HEK293 (cell line): ENCODE measurements around the gene ITGA3.

Experiments used
- IKZF3 ChIP-seq: fragments of 450-650 bp; IDR thresholded peaks from 2 replicates; pipeline ENCODE4 v1.5.0; 2018; ENCODE audit warnings: missing biosample characterization, mild to moderate bottlenecking, missing genetic modification characterization, moderate library complexity
- MEIS1 ChIP-seq: sonication (generic); formaldehyde crosslinking; IDR thresholded peaks from 2 replicates; pipeline ENCODE4 v1.8.1; 2022; ENCODE audit warnings: missing genetic modification reagents, mild to moderate bottlenecking, borderline replicate concordance
- SCRT1 ChIP-seq: fragments of 450-650 bp; formaldehyde crosslinking; IDR thresholded peaks from 2 replicates; pipeline ENCODE4 v1.5.1; 2016; ENCODE audit warnings: missing biosample characterization, missing genetic modification characterization, borderline replicate concordance
- SP3 ChIP-seq: fragments of 450-650 bp; formaldehyde crosslinking; IDR thresholded peaks from 2 replicates; pipeline ENCODE4 v1.5.1; 2016; ENCODE audit warnings: missing biosample characterization, missing genetic modification characterization
- TRIM28 ChIP-seq: IDR thresholded peaks from 2 replicates; pipeline ENCODE4 v1.6.1; 2011; ENCODE audit warnings: low read length, control low read depth, borderline replicate concordance
- YY1 ChIP-seq: fragments of 450-650 bp; formaldehyde crosslinking; IDR thresholded peaks from 2 replicates; pipeline ENCODE4 v1.5.1; 2018; ENCODE audit warnings: missing biosample characterization, missing genetic modification characterization
- ZNF248 ChIP-seq: fragments of 450-650 bp; formaldehyde crosslinking; IDR thresholded peaks from 2 replicates; pipeline ENCODE4 v1.5.1; 2017; ENCODE audit warnings: missing biosample characterization, missing genetic modification characterization
- ZNF341 ChIP-seq: fragments of 450-650 bp; formaldehyde crosslinking; IDR thresholded peaks from 2 replicates; pipeline ENCODE4; 2016; ENCODE audit warnings: low read depth, missing biosample characterization, missing genetic modification characterization
- ZNF529 ChIP-seq: fragments of 450-650 bp; formaldehyde crosslinking; IDR thresholded peaks from 2 replicates; pipeline ENCODE4 v1.5.1; 2017; ENCODE audit warnings: missing genetic modification characterization, missing biosample characterization; ENCODE audit not compliant: insufficient replicate concordance
- ZNF544 ChIP-seq: fragments of 450-650 bp; formaldehyde crosslinking; IDR thresholded peaks from 2 replicates; pipeline ENCODE4 v1.5.0; 2017; ENCODE audit warnings: missing biosample characterization, missing genetic modification characterization
- ZNF626 ChIP-seq: fragments of 450-650 bp; sonication (Bioruptor Pico); formaldehyde crosslinking; IDR thresholded peaks from 2 replicates; pipeline ENCODE4 v1.5.1; 2018; ENCODE audit warnings: missing biosample characterization, missing genetic modification characterization, inconsistent platforms
- ZNF629 ChIP-seq: fragments of 450-650 bp; formaldehyde crosslinking; IDR thresholded peaks from 2 replicates; pipeline ENCODE4 v1.5.1; 2017; ENCODE audit warnings: missing biosample characterization, missing genetic modification characterization
- TF ChIP-seq, protein P1 (sequence below): fragments of 450-650 bp; formaldehyde crosslinking; IDR thresholded peaks from 2 replicates; pipeline ENCODE4 v1.5.1; 2016; ENCODE audit warnings: missing biosample characterization, missing genetic modification characterization
- TF ChIP-seq, protein P2 (sequence below): fragments of 450-650 bp; formaldehyde crosslinking; IDR thresholded peaks from 2 replicates; pipeline ENCODE4 v1.5.1; 2017; ENCODE audit warnings: missing biosample characterization, missing genetic modification characterization
- TF ChIP-seq, protein P3 (sequence below): fragments of 450-650 bp; formaldehyde crosslinking; IDR thresholded peaks from 2 replicates; pipeline ENCODE4 v1.5.1; 2016; ENCODE audit warnings: missing biosample characterization, missing genetic modification characterization
- TF ChIP-seq, protein P4 (sequence below): fragments of 450-650 bp; formaldehyde crosslinking; IDR thresholded peaks from 2 replicates; pipeline ENCODE4 v1.5.1; 2017; ENCODE audit warnings: missing biosample characterization, missing genetic modification characterization
- TF ChIP-seq, protein P5 (sequence below): fragments of 450-650 bp; formaldehyde crosslinking; IDR thresholded peaks from 2 replicates; pipeline ENCODE4 v1.5.1; 2016; ENCODE audit warnings: missing biosample characterization, missing genetic modification characterization
- TF ChIP-seq, protein P6 (sequence below): fragments of 450-650 bp; formaldehyde crosslinking; IDR thresholded peaks from 2 replicates; pipeline ENCODE4; 2016; ENCODE audit warnings: missing biosample characterization, missing genetic modification characterization

ITGA3 gene

DNA sequence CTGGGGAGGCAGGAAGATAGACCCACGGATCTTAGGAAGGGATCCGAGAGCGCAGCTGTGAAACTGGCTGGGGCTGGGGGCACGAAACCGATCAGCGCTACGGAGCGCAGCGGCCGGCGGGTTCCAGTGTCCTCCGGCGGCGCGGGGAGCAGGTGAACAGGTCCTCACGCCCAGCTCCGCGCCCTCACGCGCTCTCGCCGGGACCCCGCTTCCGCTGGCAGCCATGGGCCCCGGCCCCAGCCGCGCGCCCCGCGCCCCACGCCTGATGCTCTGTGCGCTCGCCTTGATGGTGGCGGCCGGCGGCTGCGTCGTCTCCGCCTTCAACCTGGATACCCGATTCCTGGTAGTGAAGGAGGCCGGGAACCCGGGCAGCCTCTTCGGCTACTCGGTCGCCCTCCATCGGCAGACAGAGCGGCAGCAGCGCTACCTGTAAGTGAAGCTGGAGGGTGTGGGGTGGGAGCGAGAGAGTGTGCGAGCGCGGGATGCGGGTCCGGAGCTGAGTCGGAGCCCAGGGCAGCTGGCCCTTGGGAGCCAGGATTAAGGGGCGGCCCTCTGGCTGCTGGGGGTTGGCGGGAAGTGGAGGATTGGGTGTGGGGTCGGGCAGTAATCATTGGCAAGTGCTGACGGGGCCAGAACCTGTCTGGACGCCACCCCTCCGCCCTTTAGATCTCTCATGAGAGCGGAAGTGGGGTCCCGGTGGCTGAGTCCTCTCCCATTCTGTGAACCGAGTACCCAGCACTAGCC is 479 bp downstream of the ITGA3 start (continued):
- TF ChIP-seq, protein P1, sequence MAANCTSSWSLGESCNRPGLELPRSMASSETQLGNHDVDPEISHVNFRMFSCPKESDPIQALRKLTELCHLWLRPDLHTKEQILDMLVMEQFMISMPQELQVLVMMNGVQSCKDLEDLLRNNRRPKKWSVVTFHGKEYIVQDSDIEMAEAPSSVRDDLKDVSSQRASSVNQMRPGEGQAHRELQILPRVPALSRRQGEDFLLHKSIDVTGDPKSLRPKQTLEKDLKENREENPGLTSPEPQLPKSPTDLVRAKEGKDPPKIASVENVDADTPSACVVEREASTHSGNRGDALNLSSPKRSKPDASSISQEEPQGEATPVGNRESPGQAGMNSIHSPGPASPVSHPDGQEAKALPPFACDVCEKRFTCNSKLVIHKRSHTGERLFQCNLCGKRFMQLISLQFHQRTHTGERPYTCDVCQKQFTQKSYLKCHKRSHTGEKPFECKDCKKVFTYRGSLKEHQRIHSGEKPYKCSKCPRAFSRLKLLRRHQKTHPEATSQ (tag by site-specific recombination): 0 out of 2 replicates have a peak, but pooled peaks have one; percentile 20
- no peak for TF ChIP-seq MEIS1 (CRISPR knock-in tag)
- TF ChIP-seq, protein P2, sequence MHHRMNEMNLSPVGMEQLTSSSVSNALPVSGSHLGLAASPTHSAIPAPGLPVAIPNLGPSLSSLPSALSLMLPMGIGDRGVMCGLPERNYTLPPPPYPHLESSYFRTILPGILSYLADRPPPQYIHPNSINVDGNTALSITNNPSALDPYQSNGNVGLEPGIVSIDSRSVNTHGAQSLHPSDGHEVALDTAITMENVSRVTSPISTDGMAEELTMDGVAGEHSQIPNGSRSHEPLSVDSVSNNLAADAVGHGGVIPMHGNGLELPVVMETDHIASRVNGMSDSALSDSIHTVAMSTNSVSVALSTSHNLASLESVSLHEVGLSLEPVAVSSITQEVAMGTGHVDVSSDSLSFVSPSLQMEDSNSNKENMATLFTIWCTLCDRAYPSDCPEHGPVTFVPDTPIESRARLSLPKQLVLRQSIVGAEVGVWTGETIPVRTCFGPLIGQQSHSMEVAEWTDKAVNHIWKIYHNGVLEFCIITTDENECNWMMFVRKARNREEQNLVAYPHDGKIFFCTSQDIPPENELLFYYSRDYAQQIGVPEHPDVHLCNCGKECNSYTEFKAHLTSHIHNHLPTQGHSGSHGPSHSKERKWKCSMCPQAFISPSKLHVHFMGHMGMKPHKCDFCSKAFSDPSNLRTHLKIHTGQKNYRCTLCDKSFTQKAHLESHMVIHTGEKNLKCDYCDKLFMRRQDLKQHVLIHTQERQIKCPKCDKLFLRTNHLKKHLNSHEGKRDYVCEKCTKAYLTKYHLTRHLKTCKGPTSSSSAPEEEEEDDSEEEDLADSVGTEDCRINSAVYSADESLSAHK (tag by site-specific recombination): no peak
- TF ChIP-seq ZNF248 (tag by site-specific recombination): no peak
- TF ChIP-seq, protein P3, sequence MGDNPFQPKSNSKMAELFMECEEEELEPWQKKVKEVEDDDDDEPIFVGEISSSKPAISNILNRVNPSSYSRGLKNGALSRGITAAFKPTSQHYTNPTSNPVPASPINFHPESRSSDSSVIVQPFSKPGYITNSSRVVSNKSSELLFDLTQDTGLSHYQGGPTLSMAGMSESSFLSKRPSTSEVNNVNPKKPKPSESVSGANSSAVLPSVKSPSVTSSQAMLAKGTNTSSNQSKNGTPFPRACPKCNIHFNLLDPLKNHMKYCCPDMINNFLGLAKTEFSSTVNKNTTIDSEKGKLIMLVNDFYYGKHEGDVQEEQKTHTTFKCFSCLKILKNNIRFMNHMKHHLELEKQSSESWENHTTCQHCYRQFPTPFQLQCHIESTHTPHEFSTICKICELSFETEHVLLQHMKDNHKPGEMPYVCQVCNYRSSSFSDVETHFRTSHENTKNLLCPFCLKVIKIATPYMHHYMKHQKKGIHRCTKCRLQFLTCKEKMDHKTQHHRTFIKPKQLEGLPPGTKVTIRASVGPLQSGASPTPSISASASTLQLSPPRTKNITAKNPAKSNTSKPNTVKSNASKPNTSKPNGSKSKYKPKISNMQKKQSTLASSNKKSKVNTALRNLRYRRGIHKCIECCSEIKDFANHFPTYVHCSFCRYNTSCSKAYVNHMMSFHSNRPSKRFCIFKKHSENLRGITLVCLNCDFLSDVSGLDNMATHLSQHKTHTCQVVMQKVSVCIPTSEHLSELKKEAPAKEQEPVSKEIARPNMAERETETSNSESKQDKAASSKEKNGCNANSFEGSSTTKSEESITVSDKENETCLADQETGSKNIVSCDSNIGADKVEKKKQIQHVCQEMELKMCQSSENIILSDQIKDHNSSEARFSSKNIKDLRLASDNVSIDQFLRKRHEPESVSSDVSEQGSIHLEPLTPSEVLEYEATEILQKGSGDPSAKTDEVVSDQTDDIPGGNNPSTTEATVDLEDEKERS (tag by site-specific recombination): no peak
- no peak for TF ChIP-seq SCRT1 (tag by site-specific recombination)
- TF ChIP-seq TRIM28: 0 out of 2 replicates have a peak, but pooled peaks have one; percentile 20
- TF ChIP-seq, protein P4, sequence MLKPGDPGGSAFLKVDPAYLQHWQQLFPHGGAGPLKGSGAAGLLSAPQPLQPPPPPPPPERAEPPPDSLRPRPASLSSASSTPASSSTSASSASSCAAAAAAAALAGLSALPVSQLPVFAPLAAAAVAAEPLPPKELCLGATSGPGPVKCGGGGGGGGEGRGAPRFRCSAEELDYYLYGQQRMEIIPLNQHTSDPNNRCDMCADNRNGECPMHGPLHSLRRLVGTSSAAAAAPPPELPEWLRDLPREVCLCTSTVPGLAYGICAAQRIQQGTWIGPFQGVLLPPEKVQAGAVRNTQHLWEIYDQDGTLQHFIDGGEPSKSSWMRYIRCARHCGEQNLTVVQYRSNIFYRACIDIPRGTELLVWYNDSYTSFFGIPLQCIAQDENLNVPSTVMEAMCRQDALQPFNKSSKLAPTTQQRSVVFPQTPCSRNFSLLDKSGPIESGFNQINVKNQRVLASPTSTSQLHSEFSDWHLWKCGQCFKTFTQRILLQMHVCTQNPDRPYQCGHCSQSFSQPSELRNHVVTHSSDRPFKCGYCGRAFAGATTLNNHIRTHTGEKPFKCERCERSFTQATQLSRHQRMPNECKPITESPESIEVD (tag by site-specific recombination): no peak
- TF ChIP-seq ZNF544 (tag by site-specific recombination): no peak
- TF ChIP-seq, protein P5, sequence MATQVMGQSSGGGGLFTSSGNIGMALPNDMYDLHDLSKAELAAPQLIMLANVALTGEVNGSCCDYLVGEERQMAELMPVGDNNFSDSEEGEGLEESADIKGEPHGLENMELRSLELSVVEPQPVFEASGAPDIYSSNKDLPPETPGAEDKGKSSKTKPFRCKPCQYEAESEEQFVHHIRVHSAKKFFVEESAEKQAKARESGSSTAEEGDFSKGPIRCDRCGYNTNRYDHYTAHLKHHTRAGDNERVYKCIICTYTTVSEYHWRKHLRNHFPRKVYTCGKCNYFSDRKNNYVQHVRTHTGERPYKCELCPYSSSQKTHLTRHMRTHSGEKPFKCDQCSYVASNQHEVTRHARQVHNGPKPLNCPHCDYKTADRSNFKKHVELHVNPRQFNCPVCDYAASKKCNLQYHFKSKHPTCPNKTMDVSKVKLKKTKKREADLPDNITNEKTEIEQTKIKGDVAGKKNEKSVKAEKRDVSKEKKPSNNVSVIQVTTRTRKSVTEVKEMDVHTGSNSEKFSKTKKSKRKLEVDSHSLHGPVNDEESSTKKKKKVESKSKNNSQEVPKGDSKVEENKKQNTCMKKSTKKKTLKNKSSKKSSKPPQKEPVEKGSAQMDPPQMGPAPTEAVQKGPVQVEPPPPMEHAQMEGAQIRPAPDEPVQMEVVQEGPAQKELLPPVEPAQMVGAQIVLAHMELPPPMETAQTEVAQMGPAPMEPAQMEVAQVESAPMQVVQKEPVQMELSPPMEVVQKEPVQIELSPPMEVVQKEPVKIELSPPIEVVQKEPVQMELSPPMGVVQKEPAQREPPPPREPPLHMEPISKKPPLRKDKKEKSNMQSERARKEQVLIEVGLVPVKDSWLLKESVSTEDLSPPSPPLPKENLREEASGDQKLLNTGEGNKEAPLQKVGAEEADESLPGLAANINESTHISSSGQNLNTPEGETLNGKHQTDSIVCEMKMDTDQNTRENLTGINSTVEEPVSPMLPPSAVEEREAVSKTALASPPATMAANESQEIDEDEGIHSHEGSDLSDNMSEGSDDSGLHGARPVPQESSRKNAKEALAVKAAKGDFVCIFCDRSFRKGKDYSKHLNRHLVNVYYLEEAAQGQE (tag by site-specific recombination): no peak
- TF ChIP-seq YY1 (tag by site-specific recombination): peak; percentile 52
- TF ChIP-seq, protein P6, sequence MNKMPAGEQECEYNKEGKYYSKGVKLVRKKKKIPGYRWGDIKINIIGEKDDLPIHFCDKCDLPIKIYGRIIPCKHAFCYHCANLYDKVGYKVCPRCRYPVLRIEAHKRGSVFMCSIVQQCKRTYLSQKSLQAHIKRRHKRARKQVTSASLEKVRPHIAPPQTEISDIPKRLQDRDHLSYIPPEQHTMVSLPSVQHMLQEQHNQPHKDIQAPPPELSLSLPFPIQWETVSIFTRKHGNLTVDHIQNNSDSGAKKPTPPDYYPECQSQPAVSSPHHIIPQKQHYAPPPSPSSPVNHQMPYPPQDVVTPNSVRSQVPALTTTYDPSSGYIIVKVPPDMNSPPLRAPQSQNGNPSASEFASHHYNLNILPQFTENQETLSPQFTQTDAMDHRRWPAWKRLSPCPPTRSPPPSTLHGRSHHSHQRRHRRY (tag by site-specific recombination): no peak
- no peak for TF ChIP-seq ZNF626 (tag by site-specific recombination)
- TF ChIP-seq ZNF341 (tag by site-specific recombination): no peak
- TF ChIP-seq ZNF529: no peak
- TF ChIP-seq IKZF3 (tag by site-specific recombination): no peak
- no peak for TF ChIP-seq ZNF629
- TF ChIP-seq SP3 (tag by site-specific recombination): no peak
